Hematopoietic multipotent progenitor cell treated with erythropoietin and hydrocortisone succinate and interleukin-3 and kit ligand, for 6 days (in vitro differentiated cells): Measurements from ENCODE around the gene JUND.

Source experiments
- DNase-seq: peaks from one replicate; pipeline ENCODE4 v3.0.0-alpha.2; 2015

Gene JUND

DNA sequence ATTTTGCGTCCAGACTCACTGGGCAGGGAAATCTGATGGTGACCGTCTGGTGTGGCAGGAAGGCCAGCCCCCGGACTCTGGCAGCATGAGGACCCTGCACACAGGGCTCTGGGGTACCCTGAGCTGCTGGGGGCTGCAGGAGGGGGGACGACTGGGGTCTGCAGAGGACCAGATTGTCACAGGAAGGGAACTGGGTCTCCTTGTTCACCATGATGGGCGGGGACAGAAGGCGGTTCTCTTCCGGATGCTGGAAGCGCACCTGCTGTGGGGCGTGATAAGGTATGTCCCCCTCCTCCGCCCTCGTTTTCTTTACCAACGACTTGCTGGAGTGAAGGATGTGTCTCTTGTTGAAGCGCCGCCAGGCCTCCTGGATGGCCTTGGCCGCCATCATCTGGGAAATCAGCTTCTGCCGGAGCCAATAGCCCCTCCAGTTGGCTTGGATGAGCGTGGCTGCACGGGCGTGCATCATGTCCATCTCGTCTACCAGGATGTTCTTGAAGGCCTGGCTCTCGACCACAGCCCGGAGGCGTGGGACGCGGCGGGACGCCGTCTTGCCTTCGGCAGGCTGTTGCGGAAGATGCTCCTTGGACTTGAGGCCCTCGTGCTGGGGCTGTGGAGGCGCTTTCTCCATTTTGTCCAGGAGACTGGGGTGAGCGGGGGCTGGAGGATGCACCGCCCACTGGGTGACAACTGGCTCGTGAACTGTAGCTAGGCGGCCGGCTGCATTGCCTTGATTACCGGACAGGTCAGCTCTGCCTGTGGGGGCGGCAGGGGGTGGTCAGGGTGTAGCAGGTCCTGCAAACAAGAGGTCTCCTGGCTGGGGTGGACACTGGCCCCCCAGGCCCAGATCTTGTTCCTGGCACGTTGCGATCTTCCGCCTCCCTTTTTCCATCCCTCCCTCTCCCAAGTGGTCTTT is 14.4 kb downstream of the JUND start:
- no peak for DNase-seq

- DNase-seq = no peak
These were observed 15.8 kb downstream of the JUND start for GRCh38 chr19:18265582-18265981.

DNA sequence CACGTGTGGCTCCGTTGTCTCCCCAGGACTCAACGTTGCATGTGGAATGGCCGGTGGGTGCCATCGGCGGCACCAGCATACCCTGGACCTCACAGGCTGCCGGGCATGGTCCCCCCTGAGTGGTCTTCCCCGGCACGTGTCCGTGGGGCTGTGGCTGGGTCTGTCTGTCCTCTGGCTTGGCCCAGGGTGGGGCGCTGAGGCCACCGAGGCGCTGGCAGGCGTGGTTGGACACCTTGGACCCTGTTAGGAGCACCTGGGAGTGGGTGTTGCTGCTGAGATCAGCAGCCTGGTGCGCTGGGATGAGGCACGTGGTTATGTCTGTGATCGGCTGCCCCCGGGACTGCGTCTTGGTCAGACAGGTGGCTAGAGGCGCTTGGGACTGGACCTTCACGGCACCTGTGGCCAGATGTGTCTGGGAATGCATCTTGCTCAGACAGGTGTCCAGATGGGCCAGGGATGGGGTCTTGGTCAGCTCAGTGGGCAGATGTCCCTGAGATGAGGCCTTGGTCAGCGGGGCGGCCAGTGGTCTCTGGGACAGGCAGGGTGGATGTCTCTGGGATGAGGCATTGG is 16.4 kb downstream of the JUND start:
- no peak for DNase-seq

GRCh38 chr19:18264137-18264854 is 17.1 kb downstream of the JUND start:
- no peak for DNase-seq

DNA sequence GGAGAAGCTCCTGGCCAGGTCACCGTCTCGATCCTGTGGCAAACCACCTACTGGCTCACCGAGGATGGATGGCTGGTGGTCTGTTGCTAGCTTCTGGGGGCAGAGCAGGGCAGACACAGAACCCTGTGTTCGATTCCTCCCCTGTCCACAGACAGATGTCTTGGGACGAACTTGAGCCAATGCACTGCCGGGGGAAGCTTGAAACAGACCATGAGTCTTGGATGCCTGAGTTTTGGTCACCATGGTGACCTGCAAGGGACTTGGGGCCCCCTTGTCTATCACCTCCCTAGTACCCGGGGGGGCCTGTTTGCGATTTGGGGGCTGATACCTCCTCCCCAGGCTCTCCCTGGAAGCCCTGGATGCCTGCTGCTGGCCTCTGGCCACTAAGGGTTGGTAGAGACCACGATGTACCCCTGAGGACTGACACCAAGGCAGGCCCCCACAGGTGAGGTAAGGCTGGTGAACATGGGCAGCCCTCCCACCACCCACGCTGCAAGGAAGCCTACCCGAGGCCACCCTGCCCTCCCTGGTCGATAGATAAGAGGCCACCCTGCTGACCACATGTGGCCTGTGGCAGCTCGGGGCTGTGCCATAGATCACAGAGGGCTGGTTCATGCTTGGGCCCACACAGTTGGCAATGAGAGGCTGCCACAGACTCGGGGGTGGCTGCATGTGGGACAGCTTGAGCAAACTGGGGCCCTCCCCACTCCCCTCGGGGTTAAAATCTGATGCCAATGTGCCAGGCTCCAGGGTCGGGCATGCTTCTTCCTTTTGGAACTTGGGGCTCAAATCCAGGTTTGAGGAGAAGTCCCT is 17.9 kb downstream of the JUND start:
- DNase-seq = no peak

GRCh38 chr19:18262917-18263316 is 18.5 kb downstream of the JUND start:
- DNase-seq = no peak

DNA sequence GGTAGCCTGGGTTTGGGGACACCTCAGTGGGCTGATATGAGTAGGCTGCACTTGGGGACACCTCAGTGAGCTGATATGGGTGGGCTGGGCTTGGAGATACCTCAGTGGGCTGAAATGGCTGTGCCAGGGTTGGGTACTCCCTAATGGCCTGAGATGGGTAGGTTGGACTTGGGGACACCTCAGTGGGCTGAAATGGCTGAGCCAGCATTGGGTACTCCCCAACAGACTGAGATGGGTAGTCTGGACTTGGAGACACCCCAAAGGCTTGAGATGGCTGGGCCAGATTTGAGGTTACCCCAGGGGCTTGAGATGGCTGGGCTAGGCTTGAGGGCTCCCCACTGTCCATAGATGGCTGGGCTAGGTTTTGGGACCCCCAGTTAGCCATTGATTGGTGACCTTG is 19.3 kb downstream of the JUND start:
- no peak for DNase-seq

DNA sequence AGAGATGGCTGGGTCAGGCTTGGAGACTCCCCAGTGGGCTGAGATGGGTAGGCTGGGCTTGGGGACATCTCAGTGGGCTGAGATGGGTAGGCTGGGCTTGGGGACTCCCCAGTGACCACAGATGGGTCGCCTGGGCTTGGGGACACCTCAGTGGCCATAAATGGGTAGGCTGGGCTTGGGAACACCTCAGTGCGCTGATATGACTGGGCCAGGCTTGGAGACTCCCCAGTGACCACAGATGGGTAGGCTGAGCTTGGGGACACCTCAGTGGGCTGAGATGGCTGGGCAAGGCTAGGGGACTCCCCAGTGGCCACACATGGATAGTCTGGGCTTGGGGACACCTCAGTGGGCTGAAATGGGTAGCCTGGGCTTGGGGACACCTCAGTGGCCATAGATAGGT is 19.9 kb downstream of the JUND start:
- no peak for DNase-seq

GRCh38 chr19:18259893-18260292 is 21.5 kb downstream of the JUND start:
- DNase-seq = no peak

DNA sequence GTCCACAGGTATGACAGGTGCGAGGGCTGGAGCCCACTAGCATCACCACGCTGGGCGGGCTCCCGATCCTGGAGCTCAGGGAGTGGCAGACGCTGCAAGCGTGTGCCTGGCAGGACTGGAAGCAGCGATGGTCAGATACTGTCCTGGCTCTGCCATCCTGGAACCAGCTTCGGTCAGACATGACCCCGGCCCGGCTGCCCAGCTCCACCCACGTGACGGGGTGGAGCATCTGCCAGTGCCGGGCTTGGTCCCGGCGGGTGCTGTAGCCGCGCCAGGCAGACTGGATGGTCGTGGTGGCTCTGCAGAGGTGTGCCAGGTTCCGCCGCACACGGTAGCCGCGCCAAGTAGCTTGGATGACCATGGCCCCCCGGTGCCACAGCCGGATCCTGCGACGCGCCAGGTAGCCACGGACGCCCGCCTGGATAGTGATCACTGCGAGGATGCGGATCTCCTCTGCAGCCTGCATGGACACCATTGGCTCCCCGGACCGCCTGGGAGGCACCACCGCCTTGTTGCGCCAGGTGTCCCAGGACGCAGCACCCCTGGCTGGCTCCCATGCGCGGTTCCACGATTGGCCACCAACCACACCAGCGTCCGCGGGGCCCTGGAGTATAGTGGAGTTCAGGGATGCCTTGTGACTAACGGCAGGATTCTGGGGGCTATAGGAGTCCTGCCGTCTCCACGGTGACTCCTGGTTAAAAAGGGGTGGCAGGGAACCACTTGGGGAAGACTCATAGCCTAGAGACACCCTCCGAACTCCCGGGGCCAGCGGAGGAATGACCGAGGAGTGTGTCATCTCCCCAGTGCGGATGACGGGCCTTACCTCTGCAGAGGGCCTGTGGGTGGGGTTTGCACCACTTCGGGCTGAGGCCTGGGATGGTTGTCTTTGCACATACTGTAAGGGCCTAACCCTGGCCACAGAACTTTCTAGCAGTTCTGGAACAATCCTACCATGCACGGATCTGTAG is 23.6 kb downstream of the JUND start:
- DNase-seq = no peak

DNA sequence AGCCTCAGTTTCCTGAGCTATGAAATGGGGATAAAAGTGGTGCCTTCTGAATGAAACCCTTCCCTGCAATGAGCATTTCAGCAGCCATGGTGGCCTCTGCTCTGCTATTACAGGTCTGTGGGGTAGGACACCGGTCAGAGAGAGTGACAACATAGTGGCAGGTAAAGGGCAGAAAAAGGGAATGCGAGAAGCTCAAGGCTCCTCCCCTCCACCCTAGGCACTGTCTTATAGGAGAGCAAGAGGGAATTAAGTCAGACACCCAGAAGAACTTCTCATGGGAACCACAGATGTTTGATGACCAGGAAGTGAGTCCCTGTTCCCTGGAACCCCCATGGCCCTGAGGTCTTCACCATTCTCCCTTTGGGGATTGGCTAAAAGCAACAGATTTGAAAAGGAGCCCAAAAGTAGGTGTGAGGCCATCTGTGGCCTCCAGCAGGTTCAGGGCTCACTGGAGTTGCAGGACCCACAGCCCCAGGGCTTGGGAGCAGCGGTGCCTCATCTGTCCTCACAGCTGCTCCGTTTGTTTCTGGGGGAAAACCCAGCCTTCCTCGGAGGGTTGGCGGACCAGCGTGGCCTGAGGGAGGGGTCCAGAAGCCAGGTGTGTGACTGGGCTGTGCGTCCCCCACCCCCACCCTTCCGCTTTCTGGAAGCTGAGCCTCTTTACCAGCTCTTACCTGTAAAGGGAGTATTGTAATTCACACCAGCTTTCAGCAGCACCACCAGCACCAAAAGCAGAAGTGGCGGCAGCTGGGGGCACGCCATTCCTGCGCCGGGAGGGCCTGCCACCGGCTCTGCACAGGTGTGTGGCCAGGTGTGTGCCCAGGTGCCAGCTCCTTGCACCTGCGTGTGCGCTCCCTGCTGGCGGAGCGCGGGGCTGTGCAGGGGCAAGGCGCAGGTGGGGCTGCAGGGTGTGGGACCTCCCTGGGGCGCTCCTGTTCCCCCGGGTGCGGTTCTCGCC is 26.6 kb downstream of the JUND start:
- no peak for DNase-seq

DNA sequence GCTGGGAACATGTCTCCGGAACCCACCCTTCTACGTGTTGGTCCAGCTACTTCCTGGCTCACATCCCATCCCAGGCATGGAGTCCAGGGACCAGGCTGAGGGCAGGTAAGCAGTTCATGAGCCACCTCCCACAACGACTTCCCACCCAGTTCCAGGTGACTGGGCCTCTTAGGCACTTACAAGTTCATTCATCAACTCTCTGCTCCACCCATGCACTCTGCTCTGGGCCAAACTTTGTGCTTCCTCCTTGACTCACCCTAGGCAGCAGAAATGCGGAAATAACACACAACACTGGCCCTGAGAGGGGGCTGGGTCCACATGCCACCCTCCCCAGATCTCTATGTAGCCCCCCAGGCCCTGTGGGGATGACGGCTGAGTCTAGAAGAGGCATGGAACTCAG is 27.7 kb downstream of the JUND start:
- DNase-seq = peak; percentile 35

DNA sequence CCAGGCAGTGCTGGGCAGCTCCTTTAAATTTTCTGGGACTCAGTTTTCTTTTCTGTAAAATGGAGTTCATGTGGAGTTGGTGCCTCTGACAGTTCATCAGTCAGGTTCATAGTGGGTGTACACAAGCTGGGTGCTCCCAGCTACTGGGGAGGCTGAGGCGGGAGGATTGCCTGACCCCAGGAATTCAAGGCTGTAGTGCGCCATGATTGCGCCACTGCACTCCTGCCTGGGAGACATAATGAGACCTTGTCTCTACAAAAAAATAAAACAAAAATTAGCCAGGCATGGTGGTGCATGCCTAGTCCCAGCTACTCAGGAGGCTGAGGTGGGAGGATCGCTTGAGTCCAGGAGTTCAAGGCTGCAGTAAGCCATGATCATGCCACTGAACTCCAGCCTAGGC is 28.3 kb downstream of the JUND start:
- DNase-seq = no peak

GRCh38 chr19:18252370-18252717 is 29.1 kb downstream of the JUND start:
- DNase-seq = no peak

DNA sequence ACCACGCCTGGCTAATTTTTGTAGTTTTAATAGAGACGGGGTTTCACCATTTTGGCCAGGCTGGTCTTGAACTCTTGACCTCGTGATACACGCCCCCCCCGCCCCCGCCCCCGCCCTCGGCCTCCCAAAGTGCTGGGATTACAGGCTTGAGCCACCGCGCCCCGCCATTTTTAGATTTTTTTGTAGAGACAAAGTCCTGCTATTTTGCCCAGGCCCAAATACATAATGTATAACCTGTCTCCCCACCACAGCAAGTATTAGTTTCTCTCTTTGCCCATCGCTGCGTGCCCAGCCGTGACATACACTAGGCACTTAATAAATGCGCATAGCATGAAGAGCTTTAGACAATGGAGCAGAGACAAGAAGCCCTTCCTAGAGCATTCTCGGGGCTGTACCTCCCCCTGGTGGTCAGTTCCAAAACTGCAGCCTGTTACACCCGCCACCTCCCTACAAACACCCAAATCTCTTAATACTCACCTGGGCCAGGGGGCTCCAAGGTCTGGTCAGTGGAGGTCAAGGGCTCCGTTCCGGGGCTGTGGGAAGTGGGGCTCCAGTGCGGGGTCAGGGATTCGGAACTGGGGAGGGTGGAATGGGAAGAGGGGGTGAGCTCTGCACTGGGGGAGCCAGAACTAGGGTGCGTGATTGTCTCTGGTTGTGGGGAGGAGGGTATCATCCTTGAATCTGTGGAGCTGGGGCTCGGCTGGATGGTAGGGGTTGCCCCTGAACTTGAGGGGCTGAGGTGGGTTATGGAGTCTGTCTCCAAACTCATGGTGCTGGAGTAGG is 29.6 kb downstream of the JUND start:
- DNase-seq = peak; percentile 80

DNA sequence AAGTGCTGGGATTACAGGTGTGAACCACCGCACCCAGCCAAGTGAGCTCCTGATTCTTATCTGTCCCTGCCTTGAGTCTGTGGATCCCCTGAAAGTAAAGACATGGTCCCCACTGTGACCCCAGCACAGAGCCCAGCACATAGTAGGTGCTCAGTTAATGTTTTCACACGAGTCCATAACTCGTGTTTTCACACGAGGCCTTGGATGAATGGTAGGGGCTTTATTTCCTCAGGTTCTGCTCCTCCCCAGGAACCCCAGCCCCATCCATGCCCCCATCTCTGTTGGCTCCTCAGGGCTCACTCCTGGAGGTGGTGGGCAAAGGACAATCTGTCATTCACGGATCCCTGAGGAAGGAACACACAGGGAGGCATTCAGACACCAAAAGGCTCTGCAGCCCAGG is 31.6 kb downstream of the JUND start:
- DNase-seq = no peak

DNA sequence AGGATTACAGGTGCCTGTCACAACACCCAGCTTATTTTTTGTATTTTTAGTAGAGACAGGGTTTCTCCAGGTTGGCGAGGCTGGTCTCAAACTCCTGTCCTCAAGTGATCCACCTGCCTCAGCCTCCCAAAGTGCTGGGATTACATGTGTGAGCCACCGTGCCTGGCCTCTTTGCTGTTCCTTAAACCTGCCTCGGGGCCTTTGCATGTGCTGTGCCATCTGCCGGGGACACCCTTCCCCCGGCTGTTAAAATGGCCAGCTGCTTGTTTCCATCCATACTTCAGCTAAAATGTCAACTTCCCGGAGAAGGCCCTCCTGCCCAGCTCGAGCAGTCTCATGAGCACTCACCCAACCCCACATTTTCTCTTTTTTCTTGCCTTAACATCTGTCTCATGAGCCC is 36.1 kb downstream of the JUND start:
- no peak for DNase-seq

DNA sequence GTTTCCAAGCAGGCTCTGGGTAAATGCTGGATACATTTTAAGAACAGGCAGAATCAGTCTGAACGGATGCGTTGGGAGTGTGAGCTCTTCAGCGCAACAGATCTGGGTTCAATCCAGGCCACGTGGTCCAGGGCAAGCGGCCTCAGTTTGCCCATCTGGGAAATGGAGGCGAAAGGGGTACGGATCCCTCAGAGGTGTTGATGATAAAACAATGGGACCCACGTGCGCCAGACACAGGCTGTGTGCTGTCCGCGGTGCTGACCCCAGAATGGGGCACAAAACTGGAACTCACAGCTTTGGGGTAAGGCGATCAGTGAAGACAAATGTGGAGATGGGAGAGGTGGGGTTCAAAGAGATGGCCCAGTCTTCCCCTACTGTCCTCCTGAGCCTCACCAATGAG is 42.1 kb downstream of the JUND start:
- peak; percentile 39 for DNase-seq

- DNase-seq = no peak
These were observed 47.2 kb downstream of the JUND start for GRCh38 chr19:18234194-18234593.
